ENCODE measurements around the gene KCNN4.

- TF ChIP-seq, protein P1, sequence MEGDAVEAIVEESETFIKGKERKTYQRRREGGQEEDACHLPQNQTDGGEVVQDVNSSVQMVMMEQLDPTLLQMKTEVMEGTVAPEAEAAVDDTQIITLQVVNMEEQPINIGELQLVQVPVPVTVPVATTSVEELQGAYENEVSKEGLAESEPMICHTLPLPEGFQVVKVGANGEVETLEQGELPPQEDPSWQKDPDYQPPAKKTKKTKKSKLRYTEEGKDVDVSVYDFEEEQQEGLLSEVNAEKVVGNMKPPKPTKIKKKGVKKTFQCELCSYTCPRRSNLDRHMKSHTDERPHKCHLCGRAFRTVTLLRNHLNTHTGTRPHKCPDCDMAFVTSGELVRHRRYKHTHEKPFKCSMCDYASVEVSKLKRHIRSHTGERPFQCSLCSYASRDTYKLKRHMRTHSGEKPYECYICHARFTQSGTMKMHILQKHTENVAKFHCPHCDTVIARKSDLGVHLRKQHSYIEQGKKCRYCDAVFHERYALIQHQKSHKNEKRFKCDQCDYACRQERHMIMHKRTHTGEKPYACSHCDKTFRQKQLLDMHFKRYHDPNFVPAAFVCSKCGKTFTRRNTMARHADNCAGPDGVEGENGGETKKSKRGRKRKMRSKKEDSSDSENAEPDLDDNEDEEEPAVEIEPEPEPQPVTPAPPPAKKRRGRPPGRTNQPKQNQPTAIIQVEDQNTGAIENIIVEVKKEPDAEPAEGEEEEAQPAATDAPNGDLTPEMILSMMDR (IDR thresholded peaks at IDR 0.05 in 8 of 11, conservative IDR thresholded peaks at IDR 0.05 in 3 of 11): no peak
- TF ChIP-seq POLR2A (IDR thresholded peaks at IDR 0.05) (no peak), POLR2AphosphoS5 (IDR thresholded peaks at IDR 0.05) (no peak)
Observed at GRCh38 chr19:43782311-43782660, 1.5 kb upstream of the KCNN4 start.
